Colon (tissue), 2 donors: ENCODE measurements around the gene AUTS2.

Experiments used
- FAIRE-seq: peaks from 2 replicates; lab custom pipeline; 2012; peaks lifted over from hg19 to GRCh38; lab: Jason Lieb, UNC
- donor health status: control.
- donor health status: control.

AUTS2 gene

GRCh38 chr7:69598081-69598486 lies at the start of gene AUTS2:
TSS of gene AUTS2 (plus strand) at chr7:69598475. CDS start at chr7:69599654, 1,179 bp downstream.
- no peak for FAIRE-seq

GRCh38 chr7:69550991-69551390 lies 47.3 kb upstream of the AUTS2 start:
- no peak for FAIRE-seq

- FAIRE-seq: no peak
These were observed 45.1 kb upstream of the AUTS2 start for GRCh38 chr7:69553190-69553589.

GRCh38 chr7:69561266-69561960 lies 36.9 kb upstream of the AUTS2 start:
- no peak for FAIRE-seq

GRCh38 chr7:69564454-69565417 lies 33.5 kb upstream of the AUTS2 start:
- no peak for FAIRE-seq

- FAIRE-seq: no peak
These were observed 30.5 kb upstream of the AUTS2 start for GRCh38 chr7:69567800-69568199.

GRCh38 chr7:69568266-69568665 lies 30.0 kb upstream of the AUTS2 start:
- no peak for FAIRE-seq

- no peak for FAIRE-seq
These were observed 22.6 kb upstream of the AUTS2 start for GRCh38 chr7:69575651-69576050.

GRCh38 chr7:69577221-69577620 lies 21.1 kb upstream of the AUTS2 start:
- FAIRE-seq: no peak

- FAIRE-seq: no peak
These were observed 13.1 kb upstream of the AUTS2 start for GRCh38 chr7:69585169-69585568.

- no peak for FAIRE-seq
These were observed 12.0 kb upstream of the AUTS2 start for GRCh38 chr7:69586321-69586720.

GRCh38 chr7:69588773-69589172 lies 9.5 kb upstream of the AUTS2 start:
- FAIRE-seq: no peak

GRCh38 chr7:69591805-69592204 lies 6.5 kb upstream of the AUTS2 start:
- FAIRE-seq: no peak

GRCh38 chr7:69593511-69593910 lies 4.8 kb upstream of the AUTS2 start:
- no peak for FAIRE-seq

- FAIRE-seq: no peak
These were observed 2.9 kb upstream of the AUTS2 start for GRCh38 chr7:69595415-69595814.

- FAIRE-seq: no peak
These were observed 2.2 kb upstream of the AUTS2 start for GRCh38 chr7:69596056-69596455.

GRCh38 chr7:69596723-69597277 lies 1.5 kb upstream of the AUTS2 start:
- FAIRE-seq: no peak

GRCh38 chr7:69597278-69598076 lies 798 bp upstream of the AUTS2 start:
- FAIRE-seq: no peak

- no peak for FAIRE-seq
These were observed 411 bp downstream of the AUTS2 start for GRCh38 chr7:69598487-69599285.

- FAIRE-seq: no peak
These were observed 1.1 kb downstream of the AUTS2 start for GRCh38 chr7:69599286-69599954.
